GM06990 (cell line): Measurements from ENCODE around the gene GPR18.

Experiments
- DNase-seq: peaks from one replicate; pipeline ENCODE4 v3.0.0-alpha.2; 2011; ENCODE audit not compliant: insufficient read length; ENCODE audit errors: extremely low read depth
- H3K27me3 ChIP-seq: replicated peaks from 2 replicates; pipeline ENCODE4 v1.6.0; 2011; ENCODE audit warnings: low read length; ENCODE audit not compliant: control insufficient read depth, insufficient read depth
- H3K36me3 ChIP-seq: 2 replicates; pipeline ENCODE4 v1.5.1; 2011; ENCODE audit warnings: low read length; ENCODE audit not compliant: control insufficient read depth, insufficient read depth
- H3K4me3 ChIP-seq: replicated peaks from 2 replicates; pipeline ENCODE4 v1.5.1; 2011; ENCODE audit warnings: low read depth, mild to moderate bottlenecking, control low read depth, low read length
- TF ChIP-seq, protein P1 (sequence below): IDR thresholded peaks from 2 replicates; pipeline ENCODE4 v1.5.1; 2011; ENCODE audit warnings: low read length, control low read depth, mild to moderate bottlenecking, inconsistent platforms; ENCODE audit not compliant: insufficient read depth, poor library complexity, severe bottlenecking

The GPR18 gene

DNA sequence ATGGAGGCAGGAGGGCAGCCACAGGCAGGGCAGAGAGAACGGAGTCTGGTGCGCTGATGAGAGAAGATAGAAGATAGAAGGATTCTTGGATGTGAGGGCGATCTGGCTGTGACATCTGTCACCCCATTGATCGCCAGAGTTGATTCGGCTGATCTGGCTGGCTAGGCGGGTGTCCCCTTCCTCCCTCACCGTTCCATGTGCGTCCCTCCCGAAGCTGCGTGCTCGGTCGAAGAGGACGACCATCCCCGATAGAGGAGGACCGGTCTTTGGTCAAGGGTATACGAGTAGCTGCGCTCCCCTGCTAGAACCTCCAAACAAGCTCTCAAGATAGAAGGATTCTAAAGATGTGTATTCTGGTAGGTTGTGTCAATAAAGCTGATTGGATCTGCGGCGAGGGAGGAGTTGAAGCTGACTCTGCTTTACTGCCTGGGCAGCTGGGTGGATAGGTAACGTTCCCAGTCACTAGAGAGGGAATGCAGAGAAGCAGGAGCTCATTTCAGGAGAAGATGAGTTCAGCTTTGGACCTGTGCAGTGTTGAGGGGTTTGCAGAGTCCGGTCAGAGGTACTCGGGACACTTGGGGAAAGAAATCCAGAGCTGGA, 52.5 kb downstream of the GPR18 start:
- no peaks in the 10 kb centered on the region for H3K27me3 ChIP-seq
- H3K36me3 ChIP-seq = no peaks in the 10 kb centered on the region; the same call in 1 of the 2 replicates
- TF ChIP-seq, protein P1, sequence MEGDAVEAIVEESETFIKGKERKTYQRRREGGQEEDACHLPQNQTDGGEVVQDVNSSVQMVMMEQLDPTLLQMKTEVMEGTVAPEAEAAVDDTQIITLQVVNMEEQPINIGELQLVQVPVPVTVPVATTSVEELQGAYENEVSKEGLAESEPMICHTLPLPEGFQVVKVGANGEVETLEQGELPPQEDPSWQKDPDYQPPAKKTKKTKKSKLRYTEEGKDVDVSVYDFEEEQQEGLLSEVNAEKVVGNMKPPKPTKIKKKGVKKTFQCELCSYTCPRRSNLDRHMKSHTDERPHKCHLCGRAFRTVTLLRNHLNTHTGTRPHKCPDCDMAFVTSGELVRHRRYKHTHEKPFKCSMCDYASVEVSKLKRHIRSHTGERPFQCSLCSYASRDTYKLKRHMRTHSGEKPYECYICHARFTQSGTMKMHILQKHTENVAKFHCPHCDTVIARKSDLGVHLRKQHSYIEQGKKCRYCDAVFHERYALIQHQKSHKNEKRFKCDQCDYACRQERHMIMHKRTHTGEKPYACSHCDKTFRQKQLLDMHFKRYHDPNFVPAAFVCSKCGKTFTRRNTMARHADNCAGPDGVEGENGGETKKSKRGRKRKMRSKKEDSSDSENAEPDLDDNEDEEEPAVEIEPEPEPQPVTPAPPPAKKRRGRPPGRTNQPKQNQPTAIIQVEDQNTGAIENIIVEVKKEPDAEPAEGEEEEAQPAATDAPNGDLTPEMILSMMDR = no peak
- DNase-seq = no peak
- no peak overlapping the region for H3K4me3 ChIP-seq
